GM04503 (cell line): ENCODE measurements around the gene ERP29.
"Not testable (repeated sequence)": the region's sequence is repeated elsewhere in the genome, so short reads cannot be mapped to it uniquely, and the experiment has no call there.

Experiments
- DNase-seq: peaks from one replicate; pipeline ENCODE4 v3.0.0-alpha.2; 2012; ENCODE audit warnings: low read depth

The ERP29 gene

GRCh38 chr12:112035219-112035785 lies 22.1 kb downstream of the ERP29 start:
- DNase-seq = no peak

- not testable (repeated sequence) for DNase-seq
These were observed 23.4 kb downstream of the ERP29 start for GRCh38 chr12:112036614-112037013.

GRCh38 chr12:112046003-112046402 lies 32.8 kb downstream of the ERP29 start:
- no peak for DNase-seq

- DNase-seq = no peak
These were observed 36.1 kb downstream of the ERP29 start for GRCh38 chr12:112049351-112049750.

- no peak for DNase-seq
These were observed 47.9 kb downstream of the ERP29 start for GRCh38 chr12:112061137-112061536.

- DNase-seq = no peak
These were observed 50.0 kb downstream of the ERP29 start for GRCh38 chr12:112063273-112063672.

- no peak for DNase-seq
These were observed 53.3 kb downstream of the ERP29 start for GRCh38 chr12:112066566-112066965.
